Ovary (tissue), 9 donors: Measurements from ENCODE around the gene S100B. TPM values are rescaled to one million over a fixed set of nuclear protein-coding genes. Genes with fewer than 3 reads are reported as not detected.

Experiments
- DNase-seq, 5 donors: peaks; one replicate each; pipeline ENCODE4 v3.0.0-alpha.2; 2019 to 2020
- H3K27ac ChIP-seq, 2 donors: fragments of 200-600 bp; one replicate each; pipeline versions ENCODE4 v1.5.1 to v1.8.0; 2019 to 2022
- H3K27me3 ChIP-seq: fragments of 200-600 bp; one replicate; pipeline ENCODE4 v1.8.0; 2022
- H3K36me3 ChIP-seq: fragments of 200-600 bp; sonication (generic); one replicate; pipeline ENCODE4 v1.5.1; 2019
- H3K4me1 ChIP-seq: one replicate; pipeline ENCODE4 v1.8.1; 2013; ENCODE audit warnings: mild to moderate bottlenecking, moderate library complexity; ENCODE audit not compliant: insufficient read depth
- H3K4me3 ChIP-seq: fragments of 200-600 bp; sonication (generic); one replicate; pipeline ENCODE4 v1.5.1; 2017
- H3K9me3 ChIP-seq, 2 donors: fragments of 200-600 bp in 1 of 2; sonication (generic) in 1 of 2; one replicate each; pipeline versions ENCODE4 v1.5.1 to v1.8.1; 2013 to 2019; ENCODE audit warnings: mild to moderate bottlenecking in 1 of 2, moderate library complexity in 1 of 2
- CTCF ChIP-seq, 3 donors: fragments of 450-650 bp in 2 of 3; fragments of 200-600 bp in 1 of 3; IDR thresholded peaks; one replicate each; pipeline versions ENCODE4 v1.5.1 to v1.8.0; 2016 to 2022; ENCODE audit warnings: antibody characterized with exemption in 3 of 3, mild to moderate bottlenecking in 1 of 3
- EP300 ChIP-seq: sonication (generic); formaldehyde crosslinking; IDR thresholded peaks from one replicate; pipeline ENCODE4 v1.6.1; 2017; ENCODE audit warnings: antibody characterized with exemption
- POLR2A ChIP-seq: fragments of 450-650 bp; IDR thresholded peaks from one replicate; pipeline ENCODE4 v1.6.1; 2017; ENCODE audit warnings: antibody characterized with exemption, mild to moderate bottlenecking, moderate library complexity
- WGBS, 3 donors: extraction: QIAGEN DNeasy Blood & Tissue Kit in 1 of 3; methylation state at CpG; one replicate each; pipeline versions ENCODE4 v1.1.5 to v1.1.7; 2013 to 2017; 5-methylcytosine and 5-hydroxymethylcytosine counted together
- intact Hi-C, 4 donors: fragments of 100-400 bp; cut with DNase I; formaldehyde crosslinking; loops; one replicate each; pipeline versions ENCODE4 v1.11.0 to v1.15.1; 2022 to 2023
- polyA plus RNA-seq, 2 donors: library from polyadenylated mRNA; stranded (reverse); fragments of 200-250 nt in 1 of 2; fragments of 350-450 nt in 1 of 2; fragmentation: Illumina TruSeq in 1 of 2; extraction: RNeasy Lipid Tissue Mini Kit (QIAGEN cat#74804) in 1 of 2; gene quantifications; one replicate each; pipeline ENCODE4 v1.2.3, GENCODE V29; 2013 to 2014
- total RNA-seq, 7 donors: library from RNA; depleted of rRNA in 2 of 7; stranded (reverse); fragments of >200 nt in 2 of 7; fragmentation: NEBNext Ultra II Directional in 3 of 7; extraction: Animal tissue kit (Norgen Biotek cat#: 25700) in 3 of 7; gene quantifications; one replicate each; pipeline versions ENCODE4 v1.1.0 to v1.2.4, GENCODE V29; 2016 to 2023
- donor health status: DM: no; HTN: no; CAD: no; lungs with moderate emphysema.
- donor health status: DM: no; HTN: no; CAD: no.
- donor health status: Bipolar disorder and iron deficiency.
- donor health status: DM: yes; HTN: yes; CAD: no.
- donor health status: DM: no; HTN: no; CAD: no.
- donor health status: DM: yes; HTN: yes; CAD: no.

S100B gene
- total and polyA plus RNA-seq, 9 donors: 0.53 to 16.8 (median 2.9) TPM

- H3K4me3 ChIP-seq: no peak overlapping the region
- intact Hi-C loops: no loop called here
- no peaks in the 10 kb centered on the region for H3K27me3 ChIP-seq
- H3K4me1 ChIP-seq: peaks cover 16% of the 10 kb centered on the region
- no peaks in the 10 kb centered on the region for H3K36me3 ChIP-seq
- TF ChIP-seq EP300 (no peak), POLR2A (no peak), CTCF (IDR thresholded peaks at IDR 0.05) (no peak)
- H3K9me3 ChIP-seq: no peaks in the 10 kb centered on the region
- peak overlapping the region; percentile 14 to 54 for H3K27ac ChIP-seq
- 35 to 47% (median 46%) methylated on average over 16 of the region's 16 CpGs for WGBS, 3 donors
- DNase-seq: peak in 2 of 5 donors; percentile 53 to 55
These were observed 45.4 kb downstream of the S100B start for GRCh38 chr21:46559291-46559983.

DNA sequence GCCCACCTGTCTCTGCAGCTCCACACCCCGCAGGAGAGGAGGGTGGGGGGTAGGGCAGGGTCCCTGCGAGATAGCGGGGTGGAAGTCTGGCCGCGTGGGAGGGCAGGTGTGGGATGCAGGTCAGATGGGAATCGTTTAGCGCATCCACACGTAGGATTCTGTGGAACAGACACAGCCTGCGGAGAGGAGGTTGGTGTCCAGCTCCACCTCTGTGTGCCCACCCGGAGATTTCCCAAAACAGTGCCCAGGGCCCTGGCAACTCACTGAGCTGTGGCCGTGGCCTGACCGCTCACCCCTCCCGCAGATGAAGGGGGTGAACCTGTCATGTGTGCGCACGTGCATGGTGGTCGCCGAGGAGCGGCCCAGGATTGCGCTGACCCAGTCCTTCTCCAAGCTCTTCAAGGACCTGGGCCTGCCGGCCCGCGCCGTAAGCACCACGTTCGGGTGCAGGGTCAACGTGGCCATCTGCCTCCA, 46.9 kb downstream of the S100B start:
- Histone ChIP-seq H3K4me1 (peaks cover 16% of the 10 kb centered on the region), H3K9me3 (no peaks in the 10 kb centered on the region), H3K27me3 (no peaks in the 10 kb centered on the region), H3K36me3 (no peaks in the 10 kb centered on the region), H3K27ac (peak overlapping the region in 1 of 2 donors; percentile 54), H3K4me3 (no peak overlapping the region)
- 80 to 88% (median 84%) methylated on average over 23 to 26 of the region's 26 CpGs for WGBS, 3 donors
- intact Hi-C loops: no loop called here
- no peak for TF ChIP-seq POLR2A
- no peak for TF ChIP-seq CTCF (IDR thresholded peaks at IDR 0.05)
- TF ChIP-seq EP300: no peak
- DNase-seq: no peak

GRCh38 chr21:46557469-46557868, 47.4 kb downstream of the S100B start:
- H3K36me3 ChIP-seq: no peaks in the 10 kb centered on the region
- H3K27ac ChIP-seq: no peak overlapping the region
- H3K27me3 ChIP-seq: no peaks in the 10 kb centered on the region
- H3K4me1 ChIP-seq: peaks cover 16% of the 10 kb centered on the region
- intact Hi-C loops: no loop called here
- no peak for DNase-seq
- no peak overlapping the region for H3K4me3 ChIP-seq
- no peak for TF ChIP-seq EP300
- TF ChIP-seq CTCF (IDR thresholded peaks at IDR 0.05): no peak
- WGBS, 3 donors: 79 to 83% (median 80%) methylated on average over 14 of the region's 14 CpGs
- H3K9me3 ChIP-seq: no peaks in the 10 kb centered on the region

GRCh38 chr21:46556802-46557201, 48.1 kb downstream of the S100B start:
- TF ChIP-seq EP300 (no peak), POLR2A (no peak), CTCF (IDR thresholded peaks at IDR 0.05) (no peak)
- no peak overlapping the region for H3K4me3 ChIP-seq
- 94 to 95% (median 94%) methylated on average over 13 of the region's 13 CpGs for WGBS, 3 donors
- intact Hi-C loops: no loop called here
- no peak for DNase-seq
- H3K9me3 ChIP-seq: no peaks in the 10 kb centered on the region
- no peak overlapping the region for H3K27ac ChIP-seq
- H3K36me3 ChIP-seq: no peaks in the 10 kb centered on the region
- H3K4me1 ChIP-seq: peaks cover 16% of the 10 kb centered on the region
- no peaks in the 10 kb centered on the region for H3K27me3 ChIP-seq
